ENCODE measurements around the gene NOC3L. TPM values are rescaled to one million over a fixed set of nuclear protein-coding genes. Genes with fewer than 3 reads are reported as not detected.

Gene NOC3L
- total RNA-seq, 1 experiment from 2014 or later: 63.7 TPM

DNA sequence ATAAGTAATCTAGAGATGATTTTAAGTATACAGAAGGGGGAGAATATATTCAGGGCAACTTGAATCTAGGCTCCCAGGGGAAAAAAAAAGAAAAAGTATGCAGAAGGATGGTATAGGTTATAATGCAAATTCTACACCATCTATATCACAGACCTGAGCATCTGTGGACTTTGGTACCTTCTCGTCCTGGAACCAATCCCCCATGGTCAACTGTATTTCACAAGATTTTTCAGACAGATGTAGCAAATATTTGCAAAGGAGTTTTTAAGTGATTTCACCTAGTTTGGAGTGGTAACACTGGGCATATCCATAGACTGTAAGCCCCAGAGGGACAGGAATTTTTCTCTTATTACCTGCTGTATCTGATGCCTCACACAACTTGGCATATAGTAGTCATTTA, 58.8 kb downstream of the NOC3L start:
- no peak for DNase-seq (ENCODE audit: low spot score)

DNA sequence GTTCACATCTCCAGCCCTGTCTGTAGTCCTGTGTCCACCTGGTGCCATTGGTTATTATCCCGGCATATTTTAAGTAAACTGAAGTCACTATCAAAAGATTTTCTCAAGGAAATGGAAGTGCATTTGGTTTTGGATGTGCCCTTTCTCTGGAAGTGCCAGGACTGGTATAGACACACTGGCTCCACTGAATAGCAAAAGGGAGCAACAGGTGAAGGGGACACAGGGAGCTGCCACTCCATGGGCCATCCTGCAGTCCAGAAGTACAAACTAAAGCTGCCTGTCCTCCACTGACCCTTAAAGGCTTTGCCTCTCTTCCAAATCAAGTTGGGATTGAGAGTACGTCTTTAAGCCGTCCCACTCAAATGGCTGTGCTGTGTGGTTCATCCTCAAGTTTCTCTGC, 62.7 kb downstream of the NOC3L start:
- no peak for DNase-seq (ENCODE audit: low spot score)

DNA sequence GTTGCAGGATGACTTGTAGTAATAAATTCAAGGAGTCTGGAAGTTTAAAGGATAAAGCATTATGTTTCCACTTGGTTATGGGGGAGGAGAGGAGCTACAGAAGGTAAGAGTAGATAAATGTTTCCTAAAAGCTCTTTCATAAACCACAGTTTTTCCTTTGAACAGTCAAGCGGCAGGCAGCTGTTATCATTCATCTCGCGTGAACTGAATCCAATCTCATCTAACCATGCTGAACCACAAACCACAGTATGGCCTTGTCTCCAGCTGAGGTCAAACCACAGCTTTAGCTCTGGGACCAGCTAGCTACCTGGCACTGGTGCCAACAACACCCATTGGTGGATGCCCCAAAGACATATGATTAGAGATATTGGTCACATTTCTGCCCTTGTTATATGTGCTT, 63.3 kb downstream of the NOC3L start:
- DNase-seq (ENCODE audit: low spot score): peak; percentile 94

DNA sequence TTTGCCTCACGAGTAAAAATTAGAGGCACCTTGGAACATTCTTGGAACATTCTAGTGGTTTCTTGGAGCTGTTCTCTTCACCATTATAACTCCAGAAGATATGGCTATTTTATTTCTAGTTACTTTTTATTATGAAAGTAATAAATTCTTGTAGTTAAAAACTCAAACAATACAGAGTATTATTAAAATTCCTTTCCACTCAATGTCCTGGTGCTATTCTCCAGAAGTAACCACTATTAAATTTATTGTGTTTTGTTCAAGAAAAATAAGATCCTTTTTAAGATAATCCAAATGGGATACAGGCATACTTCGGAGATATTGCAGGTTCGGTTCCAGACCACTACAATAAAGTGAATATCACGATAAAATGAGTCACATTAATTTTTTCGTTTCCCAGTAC, 68.6 kb downstream of the NOC3L start:
- no peak for DNase-seq (ENCODE audit: low spot score)

DNA sequence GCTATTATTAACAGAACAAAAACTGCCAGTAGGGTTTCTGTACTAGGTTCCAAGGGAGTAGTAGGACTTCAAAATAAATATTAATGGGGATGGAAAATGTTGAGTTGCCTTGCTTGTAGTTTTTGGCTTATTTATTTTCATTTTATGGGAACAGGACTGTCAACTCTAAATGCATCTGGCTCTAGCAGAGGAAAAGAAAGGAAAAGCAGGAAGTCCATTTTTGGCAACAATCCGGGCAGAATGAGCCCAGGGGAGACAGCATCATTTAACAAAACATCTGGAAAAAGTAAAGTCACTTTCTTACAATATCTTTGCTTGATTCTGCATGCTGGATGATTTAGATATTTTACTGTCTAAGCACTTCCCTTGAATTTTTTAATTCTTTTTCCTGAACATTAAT, 69.4 kb downstream of the NOC3L start:
- no peak for DNase-seq (ENCODE audit: low spot score)

DNA sequence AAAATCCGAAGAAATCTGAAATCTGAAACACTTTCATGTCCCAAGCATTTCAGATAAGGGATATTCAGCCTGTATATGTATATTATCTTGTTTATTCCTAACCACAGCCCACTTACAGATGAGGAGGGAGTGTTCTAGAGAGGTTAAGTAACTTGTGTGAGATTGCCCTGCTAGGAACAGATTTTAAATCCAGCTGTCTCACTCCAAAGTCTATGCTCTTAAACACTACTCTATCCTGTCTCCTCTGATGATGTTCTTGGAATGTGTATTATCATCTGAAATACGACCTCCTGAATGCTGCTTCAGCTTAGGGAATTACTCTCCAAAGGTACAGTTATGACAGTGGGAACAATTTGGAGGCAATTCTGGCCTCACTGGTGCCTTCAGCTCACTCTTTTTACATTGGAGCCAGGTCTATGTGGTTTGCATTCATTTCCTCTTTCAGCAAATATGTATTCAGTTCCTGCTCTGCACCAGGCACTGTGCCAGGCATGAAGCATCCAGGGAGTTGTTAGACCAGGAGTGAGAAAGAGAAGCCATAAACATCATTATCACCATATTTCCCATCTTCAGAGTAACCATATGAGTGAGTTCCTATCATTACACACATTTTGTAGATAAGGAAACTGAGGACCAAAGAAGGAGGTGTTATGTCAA, 70.2 kb downstream of the NOC3L start:
- DNase-seq (ENCODE audit: low spot score): no peak

DNA sequence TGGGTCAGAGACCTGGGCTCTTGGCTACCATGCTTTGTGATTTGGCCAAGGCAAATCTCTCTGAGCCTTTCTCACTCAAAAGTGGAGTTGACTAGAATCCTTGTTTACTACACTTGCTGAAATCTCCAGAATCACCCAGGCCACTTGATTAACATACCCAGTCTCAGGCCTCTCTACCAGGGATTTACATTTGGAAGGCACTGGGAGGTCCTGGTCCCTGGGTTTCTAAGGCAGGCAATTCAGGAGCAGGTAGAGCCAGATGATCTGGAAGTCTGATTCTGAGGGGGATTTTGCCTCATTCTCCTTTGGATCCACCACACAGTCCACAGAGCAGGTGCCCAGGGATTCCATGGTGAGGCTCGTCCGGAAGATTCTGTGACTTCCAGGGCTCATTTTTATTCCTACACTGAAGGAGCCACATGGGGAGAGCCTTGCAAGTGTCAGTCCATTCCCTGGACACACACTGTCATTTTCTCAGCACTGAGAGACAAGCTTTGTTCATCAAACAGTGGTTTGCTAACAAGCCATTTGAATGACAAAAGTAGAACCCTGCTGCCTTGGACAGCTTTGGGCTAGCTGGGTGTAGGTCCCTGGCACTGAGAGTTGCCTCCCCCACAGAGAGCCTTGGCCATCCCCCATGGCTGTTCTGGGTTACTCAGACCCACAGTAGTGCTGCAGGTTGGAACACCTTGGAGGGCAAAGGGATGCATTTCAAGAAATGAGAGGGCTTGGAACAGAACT, 74.2 kb downstream of the NOC3L start:
- no peak for DNase-seq (ENCODE audit: low spot score)

DNA sequence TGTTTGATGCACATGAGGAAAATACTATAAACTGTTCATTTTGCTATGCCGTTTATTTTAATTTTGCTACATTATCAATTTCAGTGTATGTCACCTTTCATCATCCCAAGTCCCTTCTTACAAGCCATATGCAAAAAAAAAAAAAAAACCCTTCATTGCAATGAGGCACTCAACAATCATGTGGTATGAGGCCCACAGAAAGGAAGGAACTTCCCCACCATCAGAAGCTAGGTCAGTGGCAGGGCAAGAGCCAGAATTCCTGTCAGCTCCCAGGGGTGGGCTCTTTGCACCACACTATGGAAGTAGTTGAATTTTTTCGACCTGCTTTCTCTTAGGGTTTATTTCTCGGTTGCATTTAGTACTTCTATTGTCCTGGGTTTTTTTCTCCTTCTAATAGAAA, 75.4 kb downstream of the NOC3L start:
- DNase-seq (ENCODE audit: low spot score): no peak

DNA sequence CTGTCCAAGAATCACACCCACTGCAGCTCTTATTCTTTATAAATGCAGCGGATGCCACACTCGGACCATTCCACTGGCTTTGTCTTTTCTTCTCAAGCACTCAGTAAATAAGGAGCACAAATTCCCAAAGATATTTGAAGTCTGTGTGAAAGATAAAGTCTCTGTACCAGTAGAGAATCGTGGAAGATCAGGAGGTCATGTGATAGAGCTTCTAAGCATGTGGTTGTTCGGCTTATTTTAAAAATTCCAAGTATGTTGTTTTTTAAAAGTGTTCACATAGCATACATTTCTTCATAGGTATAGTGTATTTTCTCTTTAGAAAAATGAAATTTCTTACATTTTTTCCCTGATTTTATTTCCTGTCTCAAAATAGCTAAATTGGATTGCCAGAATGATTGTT, 75.8 kb downstream of the NOC3L start:
- peak; percentile 10 for DNase-seq (ENCODE audit: low spot score)

DNA sequence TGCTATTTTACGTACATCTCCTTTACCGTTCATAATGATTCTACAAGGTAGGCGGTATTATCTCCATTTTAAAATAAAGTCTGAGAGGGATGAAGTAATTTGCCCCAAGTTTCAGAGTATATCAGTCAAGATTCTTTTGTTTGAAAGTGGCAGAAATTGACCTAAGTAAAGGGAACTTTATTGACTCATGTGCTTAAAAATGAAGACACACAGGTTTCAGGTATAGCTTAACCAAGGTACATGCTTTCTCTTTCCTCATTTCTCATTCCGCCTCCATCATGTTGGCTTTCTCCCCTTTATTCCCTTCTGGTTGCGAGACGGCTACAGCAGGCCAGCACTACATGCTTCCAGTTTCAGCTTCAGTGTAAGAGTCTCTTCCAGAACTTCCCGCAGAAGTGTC, 77.5 kb downstream of the NOC3L start:
- no peak for DNase-seq (ENCODE audit: low spot score)

Other genes starting within 250 kb of the NOC3L start
- 11.4 and 17.4 TPM in 2 replicates for gene TBC1D12, start 39.6 kb upstream of the NOC3L start, total RNA-seq (2014; rRNA removed; shearing (Covaris generic))
- gene HELLS, start 182.8 kb upstream of the NOC3L start, total RNA-seq (2014; rRNA removed; shearing (Covaris generic)): 109 and 242 TPM in 2 replicates